ENCODE data around the gene FARS2. TPM values are rescaled to one million over a fixed set of nuclear protein-coding genes. Genes with fewer than 3 reads are reported as not detected.

The FARS2 gene
- polyA plus RNA-seq, 1 donor (not counting 4 experiments of a cell fraction or from before 2014, with no cell fraction given): 21.3 TPM

DNA sequence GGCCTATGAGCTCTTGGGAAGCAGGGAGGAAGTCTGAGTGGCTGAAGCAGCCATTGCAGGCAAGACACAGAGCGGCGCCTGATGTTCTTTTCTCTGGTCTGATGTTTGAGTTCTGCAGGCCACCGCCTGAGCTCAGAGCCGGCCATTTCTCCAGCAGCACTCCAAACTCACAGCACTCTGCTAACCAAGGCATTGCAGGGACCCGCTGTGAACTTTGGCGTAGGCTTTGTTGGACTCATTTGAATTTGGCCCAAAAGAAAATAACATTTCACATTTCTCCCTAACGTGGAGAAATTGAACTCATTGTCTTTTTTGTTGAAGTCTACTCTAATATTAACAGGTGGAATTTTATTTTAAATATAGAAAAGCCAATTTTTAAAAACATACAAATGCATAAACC lies 336.1 kb downstream of the FARS2 start:
- Histone ChIP-seq H3K79me2 (ENCODE audit: control insufficient read depth, insufficient read depth, low read length) (no peaks in the 10 kb centered on the region), H3K9me3 (ENCODE audit: control insufficient read depth, low read depth, low read length) (no peaks in the 10 kb centered on the region)
- dilution Hi-C loops (cut with MboI; ENCODE audit: extremely low pct_ligation_motif_present, low sequenced_read_pairs): no loop called here

GRCh38 chr6:5598123-5598522 lies 336.8 kb downstream of the FARS2 start:
- no peak overlapping the region for H3K27ac ChIP-seq (ENCODE audit: control insufficient read depth, insufficient read depth, low read length)
- no peak overlapping the region for H3K9ac ChIP-seq (ENCODE audit: control insufficient read depth, extremely low read depth, insufficient read depth, low read length)
- no peak overlapping the region for H2AFZ ChIP-seq (ENCODE audit: control insufficient read depth, low read length)
- H3K4me1 ChIP-seq (ENCODE audit: control insufficient read depth, extremely low read depth, insufficient read depth, low read length): no peaks in the 10 kb centered on the region
- no peak overlapping the region for H3K4me2 ChIP-seq (ENCODE audit: control insufficient read depth, extremely low read depth, insufficient read depth, low read depth, low read length)
- H3K36me3 ChIP-seq (ENCODE audit: control insufficient read depth in 2 of 2, extremely low read depth in 1 of 2, insufficient read depth in 2 of 2, low read length in 2 of 2): no peaks in the 10 kb centered on the region
- H4K20me1 ChIP-seq (ENCODE audit: control insufficient read depth, extremely low read depth, insufficient read depth, low read length): no peaks in the 10 kb centered on the region
- H3K4me3 ChIP-seq (ENCODE audit: control insufficient read depth in 2 of 3, extremely low read depth in 1 of 3, insufficient read depth in 2 of 3, low read depth in 1 of 3, low read length in 3 of 3): no peak overlapping the region
- no peaks in the 10 kb centered on the region for H3K27me3 ChIP-seq (ENCODE audit: control insufficient read depth, extremely low read depth, insufficient read depth, low read length)
- no peak for TF ChIP-seq EZH2 (IDR thresholded peaks at IDR 0.05; ENCODE audit: low read length)
- TF ChIP-seq, protein P1, sequence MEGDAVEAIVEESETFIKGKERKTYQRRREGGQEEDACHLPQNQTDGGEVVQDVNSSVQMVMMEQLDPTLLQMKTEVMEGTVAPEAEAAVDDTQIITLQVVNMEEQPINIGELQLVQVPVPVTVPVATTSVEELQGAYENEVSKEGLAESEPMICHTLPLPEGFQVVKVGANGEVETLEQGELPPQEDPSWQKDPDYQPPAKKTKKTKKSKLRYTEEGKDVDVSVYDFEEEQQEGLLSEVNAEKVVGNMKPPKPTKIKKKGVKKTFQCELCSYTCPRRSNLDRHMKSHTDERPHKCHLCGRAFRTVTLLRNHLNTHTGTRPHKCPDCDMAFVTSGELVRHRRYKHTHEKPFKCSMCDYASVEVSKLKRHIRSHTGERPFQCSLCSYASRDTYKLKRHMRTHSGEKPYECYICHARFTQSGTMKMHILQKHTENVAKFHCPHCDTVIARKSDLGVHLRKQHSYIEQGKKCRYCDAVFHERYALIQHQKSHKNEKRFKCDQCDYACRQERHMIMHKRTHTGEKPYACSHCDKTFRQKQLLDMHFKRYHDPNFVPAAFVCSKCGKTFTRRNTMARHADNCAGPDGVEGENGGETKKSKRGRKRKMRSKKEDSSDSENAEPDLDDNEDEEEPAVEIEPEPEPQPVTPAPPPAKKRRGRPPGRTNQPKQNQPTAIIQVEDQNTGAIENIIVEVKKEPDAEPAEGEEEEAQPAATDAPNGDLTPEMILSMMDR (optimal IDR thresholded peaks at IDR 0.05 in 1 of 3, IDR thresholded peaks at IDR 0.05 in 1 of 3, conservative IDR thresholded peaks at IDR 0.05 in 1 of 3; ENCODE audit: extremely low read depth in 1 of 3, insufficient read depth in 2 of 3, low read length in 3 of 3): no peak
- no peaks in the 10 kb centered on the region for H3K9me1 ChIP-seq (ENCODE audit: control insufficient read depth, extremely low read depth, insufficient read depth, low read length)
- no peak for FAIRE-seq
- DNase-seq (ENCODE audit: low read depth, low spot score): no peak
- H3K9me3 ChIP-seq (ENCODE audit: control insufficient read depth, low read depth, low read length): no peaks in the 10 kb centered on the region
- dilution Hi-C loops (cut with MboI; ENCODE audit: extremely low pct_ligation_motif_present, low sequenced_read_pairs): no loop called here
- H3K79me2 ChIP-seq (ENCODE audit: control insufficient read depth, insufficient read depth, low read length): no peaks in the 10 kb centered on the region

More for the DNA sequence above, 336.1 kb downstream of the FARS2 start:
- Histone ChIP-seq H4K20me1 (ENCODE audit: control insufficient read depth, extremely low read depth, insufficient read depth, low read length) (no peaks in the 10 kb centered on the region), H3K9ac (ENCODE audit: control insufficient read depth, extremely low read depth, insufficient read depth, low read length) (no peak overlapping the region), H3K36me3 (ENCODE audit: control insufficient read depth in 2 of 2, extremely low read depth in 1 of 2, insufficient read depth in 2 of 2, low read length in 2 of 2) (no peaks in the 10 kb centered on the region), H3K4me1 (ENCODE audit: control insufficient read depth, extremely low read depth, insufficient read depth, low read length) (no peaks in the 10 kb centered on the region), H2AFZ (ENCODE audit: control insufficient read depth, low read length) (no peak overlapping the region), H3K27ac (ENCODE audit: control insufficient read depth, insufficient read depth, low read length) (no peak overlapping the region), H3K27me3 (ENCODE audit: control insufficient read depth, extremely low read depth, insufficient read depth, low read length) (no peaks in the 10 kb centered on the region), H3K9me1 (ENCODE audit: control insufficient read depth, extremely low read depth, insufficient read depth, low read length) (no peaks in the 10 kb centered on the region), H3K4me3 (ENCODE audit: control insufficient read depth in 2 of 3, extremely low read depth in 1 of 3, insufficient read depth in 2 of 3, low read depth in 1 of 3, low read length in 3 of 3) (no peak overlapping the region), H3K4me2 (ENCODE audit: control insufficient read depth, extremely low read depth, insufficient read depth, low read depth, low read length) (no peak overlapping the region)
- FAIRE-seq (no peak), DNase-seq (ENCODE audit: low read depth, low spot score) (no peak)
- no peak for TF ChIP-seq EZH2 (IDR thresholded peaks at IDR 0.05; ENCODE audit: low read length)
- TF ChIP-seq, protein P1 (optimal IDR thresholded peaks at IDR 0.05 in 1 of 3, IDR thresholded peaks at IDR 0.05 in 1 of 3, conservative IDR thresholded peaks at IDR 0.05 in 1 of 3; ENCODE audit: extremely low read depth in 1 of 3, insufficient read depth in 2 of 3, low read length in 3 of 3): no peak
